SK-N-SH (cell line): ENCODE measurements around the gene GFY.

Source experiments
- EP300 ChIP-seq, 2 experiments: IDR thresholded peaks; 2 replicates each; pipeline versions ENCODE4 v1.4.0 to v1.6.1; 2012; ENCODE audit warnings: borderline replicate concordance in 1 of 2, low read depth in 1 of 2, low read length in 1 of 2
- JUND ChIP-seq: IDR thresholded peaks from 2 replicates; pipeline ENCODE4 v1.4.0; 2012
- POLR2AphosphoS5 ChIP-seq: IDR thresholded peaks from 2 replicates; pipeline ENCODE4 v1.6.1; 2012; ENCODE audit warnings: low read depth, low read length
- TF ChIP-seq, protein P1 (sequence below): fragments of 200-600 bp; sonication (generic); IDR thresholded peaks from 2 replicates; pipeline ENCODE4 v1.6.1; 2017; ENCODE audit warnings: antibody characterized with exemption, mild to moderate bottlenecking, moderate library complexity
- TF ChIP-seq, protein P2 (sequence below): IDR thresholded peaks from 2 replicates; pipeline ENCODE4 v1.6.1; 2012; ENCODE audit warnings: mild to moderate bottlenecking, low read depth, low read length, moderate library complexity

DNA sequence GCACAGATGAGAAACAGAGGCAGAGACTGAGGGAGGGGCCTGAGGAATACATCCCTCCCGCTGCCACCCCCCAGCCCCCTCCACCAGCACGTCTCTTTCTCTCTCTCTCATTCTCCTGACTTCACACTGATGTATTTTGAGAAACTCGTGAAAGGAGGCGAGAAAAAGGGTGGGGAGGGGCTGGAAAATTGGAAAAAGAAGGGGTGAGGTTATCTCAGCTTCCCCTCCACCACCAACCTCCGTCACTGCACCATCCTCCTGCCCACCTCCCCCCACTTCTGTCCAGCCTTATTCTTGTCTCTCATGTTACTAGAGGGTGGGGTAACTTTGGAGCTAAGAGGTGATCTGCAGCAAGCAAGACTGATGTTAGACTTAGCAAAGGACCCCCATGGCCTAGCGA, 14.6 kb downstream of the GFY start:
- TF ChIP-seq, protein P1, sequence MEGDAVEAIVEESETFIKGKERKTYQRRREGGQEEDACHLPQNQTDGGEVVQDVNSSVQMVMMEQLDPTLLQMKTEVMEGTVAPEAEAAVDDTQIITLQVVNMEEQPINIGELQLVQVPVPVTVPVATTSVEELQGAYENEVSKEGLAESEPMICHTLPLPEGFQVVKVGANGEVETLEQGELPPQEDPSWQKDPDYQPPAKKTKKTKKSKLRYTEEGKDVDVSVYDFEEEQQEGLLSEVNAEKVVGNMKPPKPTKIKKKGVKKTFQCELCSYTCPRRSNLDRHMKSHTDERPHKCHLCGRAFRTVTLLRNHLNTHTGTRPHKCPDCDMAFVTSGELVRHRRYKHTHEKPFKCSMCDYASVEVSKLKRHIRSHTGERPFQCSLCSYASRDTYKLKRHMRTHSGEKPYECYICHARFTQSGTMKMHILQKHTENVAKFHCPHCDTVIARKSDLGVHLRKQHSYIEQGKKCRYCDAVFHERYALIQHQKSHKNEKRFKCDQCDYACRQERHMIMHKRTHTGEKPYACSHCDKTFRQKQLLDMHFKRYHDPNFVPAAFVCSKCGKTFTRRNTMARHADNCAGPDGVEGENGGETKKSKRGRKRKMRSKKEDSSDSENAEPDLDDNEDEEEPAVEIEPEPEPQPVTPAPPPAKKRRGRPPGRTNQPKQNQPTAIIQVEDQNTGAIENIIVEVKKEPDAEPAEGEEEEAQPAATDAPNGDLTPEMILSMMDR = no peak
- TF ChIP-seq EP300 (IDR thresholded peaks at IDR 0.05; ENCODE audit: borderline replicate concordance in 1 of 2, low read depth in 1 of 2, low read length in 1 of 2) = no peak
- TF ChIP-seq, protein P2, sequence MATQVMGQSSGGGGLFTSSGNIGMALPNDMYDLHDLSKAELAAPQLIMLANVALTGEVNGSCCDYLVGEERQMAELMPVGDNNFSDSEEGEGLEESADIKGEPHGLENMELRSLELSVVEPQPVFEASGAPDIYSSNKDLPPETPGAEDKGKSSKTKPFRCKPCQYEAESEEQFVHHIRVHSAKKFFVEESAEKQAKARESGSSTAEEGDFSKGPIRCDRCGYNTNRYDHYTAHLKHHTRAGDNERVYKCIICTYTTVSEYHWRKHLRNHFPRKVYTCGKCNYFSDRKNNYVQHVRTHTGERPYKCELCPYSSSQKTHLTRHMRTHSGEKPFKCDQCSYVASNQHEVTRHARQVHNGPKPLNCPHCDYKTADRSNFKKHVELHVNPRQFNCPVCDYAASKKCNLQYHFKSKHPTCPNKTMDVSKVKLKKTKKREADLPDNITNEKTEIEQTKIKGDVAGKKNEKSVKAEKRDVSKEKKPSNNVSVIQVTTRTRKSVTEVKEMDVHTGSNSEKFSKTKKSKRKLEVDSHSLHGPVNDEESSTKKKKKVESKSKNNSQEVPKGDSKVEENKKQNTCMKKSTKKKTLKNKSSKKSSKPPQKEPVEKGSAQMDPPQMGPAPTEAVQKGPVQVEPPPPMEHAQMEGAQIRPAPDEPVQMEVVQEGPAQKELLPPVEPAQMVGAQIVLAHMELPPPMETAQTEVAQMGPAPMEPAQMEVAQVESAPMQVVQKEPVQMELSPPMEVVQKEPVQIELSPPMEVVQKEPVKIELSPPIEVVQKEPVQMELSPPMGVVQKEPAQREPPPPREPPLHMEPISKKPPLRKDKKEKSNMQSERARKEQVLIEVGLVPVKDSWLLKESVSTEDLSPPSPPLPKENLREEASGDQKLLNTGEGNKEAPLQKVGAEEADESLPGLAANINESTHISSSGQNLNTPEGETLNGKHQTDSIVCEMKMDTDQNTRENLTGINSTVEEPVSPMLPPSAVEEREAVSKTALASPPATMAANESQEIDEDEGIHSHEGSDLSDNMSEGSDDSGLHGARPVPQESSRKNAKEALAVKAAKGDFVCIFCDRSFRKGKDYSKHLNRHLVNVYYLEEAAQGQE = no peak
- TF ChIP-seq JUND = no peak
- no peak for TF ChIP-seq POLR2AphosphoS5
